Heart left ventricle (tissue), 16 donors: ENCODE data around the gene YIF1B. TPM values are rescaled to one million over a fixed set of nuclear protein-coding genes. Genes with fewer than 3 reads are reported as not detected.

Experiments used
- ATAC-seq, 4 donors: fragments of 200-7000 bp; cut with Tn5 transposase; one replicate each; pipeline ENCODE4 v1.9.1; 2020 to 2022; ENCODE audit warnings: moderate library complexity in 4 of 4, mild to moderate bottlenecking in 3 of 4, moderate number of reproducible peaks in 1 of 4
- DNase-seq, 5 donors: peaks; one replicate each; pipeline ENCODE4 v3.0.0-alpha.2; 2020
- H3K27ac ChIP-seq, 12 donors: fragments of 200-600 bp; sonication (generic) in 4 of 12; one replicate each; pipeline versions ENCODE4 v1.5.0 to v1.8.0; 2016 to 2022; ENCODE audit warnings: mild to moderate bottlenecking in 2 of 12
- H3K27me3 ChIP-seq, 9 donors: fragments of 200-600 bp; sonication (generic) in 2 of 9; one replicate each; pipeline versions ENCODE4 v1.5.1 to v1.8.0; 2016 to 2022; ENCODE audit warnings: mild to moderate bottlenecking in 3 of 9
- H3K36me3 ChIP-seq, 9 donors: fragments of 200-600 bp; sonication (generic) in 2 of 9; one replicate each; pipeline versions ENCODE4 v1.5.0 to v1.8.0; 2018 to 2022; ENCODE audit warnings: mild to moderate bottlenecking in 2 of 9
- H3K4me1 ChIP-seq, 12 donors: fragments of 200-600 bp; sonication (generic) in 4 of 12; one replicate each; pipeline versions ENCODE4 v1.5.0 to v1.8.0; 2016 to 2022; ENCODE audit warnings: mild to moderate bottlenecking in 3 of 12
- H3K4me3 ChIP-seq, 12 donors: fragments of 200-600 bp; sonication (generic) in 4 of 12; one replicate each; pipeline versions ENCODE4 v1.5.0 to v1.8.0; 2017 to 2022; ENCODE audit warnings: mild to moderate bottlenecking in 9 of 12, moderate library complexity in 4 of 12
- H3K9me3 ChIP-seq, 12 donors: fragments of 200-600 bp; sonication (generic) in 4 of 12; one replicate each; pipeline versions ENCODE4 v1.5.0 to v1.8.0; 2016 to 2022; ENCODE audit warnings: mild to moderate bottlenecking in 1 of 12
- POLR2A ChIP-seq, 2 donors: fragments of 450-650 bp; IDR thresholded peaks; one replicate each; pipeline ENCODE4 v1.6.1; 2017; ENCODE audit warnings: antibody characterized with exemption in 2 of 2, mild to moderate bottlenecking in 2 of 2, moderate library complexity in 2 of 2
- WGBS, 4 donors: extraction: QIAGEN DNeasy Blood & Tissue Kit in 2 of 4; methylation state at CpG; one replicate each; pipeline versions ENCODE4 v1.1.5 to v1.1.7; 2013 to 2018; 5-methylcytosine and 5-hydroxymethylcytosine counted together
- intact Hi-C, 10 donors: fragments of 100-400 bp; cut with DNase I; formaldehyde crosslinking; loops; one replicate each; pipeline versions ENCODE4 v1.11.1 to v1.14.2; 2022
- polyA plus RNA-seq, 2 donors: library from polyadenylated mRNA; stranded (reverse); fragments of 200-250 nt; gene quantifications; one replicate each; pipeline ENCODE4 v1.2.3, GENCODE V29; 2013
- total RNA-seq, 9 donors: library from RNA; depleted of rRNA in 2 of 9; stranded (reverse); fragments of >200 nt in 2 of 9; fragmentation: NEBNext Ultra II Directional in 3 of 9; extraction: Animal tissue kit (Norgen Biotek cat#: 25700) in 3 of 9; gene quantifications; one replicate each; pipeline versions ENCODE4 v1.1.0 to v1.2.4, GENCODE V29; 2016 to 2023
- TF ChIP-seq, protein P1 (sequence below), 12 donors: fragments of 200-600 bp; sonication (generic) in 4 of 12; IDR thresholded peaks; one replicate each; pipeline versions ENCODE4 v1.5.0 to v1.8.0; 2018 to 2022; ENCODE audit warnings: antibody characterized with exemption in 12 of 12, mild to moderate bottlenecking in 5 of 12
- donor health status: ischemic (EF 13 %, LVEDD 7.1; RV severe dilation, severe dysfunction).
- donor health status: healthy with polysubstance abuse.
- donor health status: DM: no; HTN: yes; CAD: no.
- donor health status: DM: no; HTN: no; CAD: no.
- donor health status: ischemic (EF 25% LVEDD 6.9; RV normal size, moderate dysfunction).
- donor health status: ischemic (EF 25% LVEDD 5.7; RV mildly dilated, moderate dysfunction).
- donor health status: healthy.
- donor health status: DM: yes; HTN: yes; CAD: no.
- donor health status: ischemic (EF 35%, LVEDD 5.7; RV mildly dilated, moderate dysfunction).
- donor health status: nonischemic (EF 11% LVEDD 7.7; RV severe dilation, severe dysfunction).
- donor health status: DM: yes; HTN: yes; CAD: no.
- donor health status: PGD.
- donor health status: ischemic (EF 29% LVEDD 5.4; RV normal size, mild dysfunction).
- donor health status: nonischemic (EF 23%, LVEDD 6.1; RV moderate dilation, normal function).

YIF1B gene
- total and polyA plus RNA-seq, 11 donors: 26.4 to 113 (median 32.5) TPM

GRCh38 chr19:38316477-38317067 is 825 bp upstream of the YIF1B start:
- TF ChIP-seq POLR2A (IDR thresholded peaks at IDR 0.05): no peak
- H3K9me3 ChIP-seq: no peaks in the 10 kb centered on the region
- ATAC-seq (no peak), DNase-seq (no peak)
- no peaks in the 10 kb centered on the region for H3K27me3 ChIP-seq
- H3K4me3 ChIP-seq: peak overlapping the region in 11 of 12 donors; percentile 17 to 80 (median 67)
- H3K36me3 ChIP-seq: no peaks in the 10 kb centered on the region
- H3K27ac ChIP-seq: peak overlapping the region; percentile 21 to 94 (median 87)
- peaks cover 0 to 76% (median 41%) of the 10 kb centered on the region in 12 donors for H3K4me1 ChIP-seq
- WGBS, 4 donors: 36 to 43% (median 39%) methylated on average over 8 of the region's 8 CpGs
- intact Hi-C loops: loop anchor here in 6 of 10 donors (1.0 to 5.0 kb wide), 7 partner anchors 19 to 69 kb away; partner anchors contain the start of genes CATSPERG (in 1 of the 6), PPP1R14A (in 1 of the 6) and PSMD8 (in 1 of the 6)

GRCh38 chr19:38310986-38311385 is 4.8 kb downstream of the YIF1B start:
- intact Hi-C loops: loop anchor here in 1 of 10 donors (5.0 kb wide), 1 partner anchor 34 kb away; no protein-coding TSS in a partner anchor
- TF ChIP-seq, protein P1, sequence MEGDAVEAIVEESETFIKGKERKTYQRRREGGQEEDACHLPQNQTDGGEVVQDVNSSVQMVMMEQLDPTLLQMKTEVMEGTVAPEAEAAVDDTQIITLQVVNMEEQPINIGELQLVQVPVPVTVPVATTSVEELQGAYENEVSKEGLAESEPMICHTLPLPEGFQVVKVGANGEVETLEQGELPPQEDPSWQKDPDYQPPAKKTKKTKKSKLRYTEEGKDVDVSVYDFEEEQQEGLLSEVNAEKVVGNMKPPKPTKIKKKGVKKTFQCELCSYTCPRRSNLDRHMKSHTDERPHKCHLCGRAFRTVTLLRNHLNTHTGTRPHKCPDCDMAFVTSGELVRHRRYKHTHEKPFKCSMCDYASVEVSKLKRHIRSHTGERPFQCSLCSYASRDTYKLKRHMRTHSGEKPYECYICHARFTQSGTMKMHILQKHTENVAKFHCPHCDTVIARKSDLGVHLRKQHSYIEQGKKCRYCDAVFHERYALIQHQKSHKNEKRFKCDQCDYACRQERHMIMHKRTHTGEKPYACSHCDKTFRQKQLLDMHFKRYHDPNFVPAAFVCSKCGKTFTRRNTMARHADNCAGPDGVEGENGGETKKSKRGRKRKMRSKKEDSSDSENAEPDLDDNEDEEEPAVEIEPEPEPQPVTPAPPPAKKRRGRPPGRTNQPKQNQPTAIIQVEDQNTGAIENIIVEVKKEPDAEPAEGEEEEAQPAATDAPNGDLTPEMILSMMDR (IDR thresholded peaks at IDR 0.05): no peak
- no peak for TF ChIP-seq POLR2A (IDR thresholded peaks at IDR 0.05)
- peaks cover 0 to 27% (median 5%) of the 10 kb centered on the region in 12 donors for H3K4me1 ChIP-seq
- H3K27me3 ChIP-seq: no peaks in the 10 kb centered on the region
- no peak for ATAC-seq
- H3K27ac ChIP-seq: no peak overlapping the region
- no peaks in the 10 kb centered on the region for H3K9me3 ChIP-seq
- no peak overlapping the region for H3K4me3 ChIP-seq
- WGBS, 4 donors: 89 to 98% (median 95%) methylated on average over 6 of the region's 6 CpGs
- peaks cover 0 to 35% (median 29%) of the 10 kb centered on the region in 9 donors for H3K36me3 ChIP-seq
- DNase-seq: no peak

- no peak overlapping the region for H3K4me3 ChIP-seq
- no peak overlapping the region for H3K27ac ChIP-seq
- peaks cover 0 to 24% (median 4%) of the 10 kb centered on the region in 12 donors for H3K4me1 ChIP-seq
- H3K27me3 ChIP-seq: no peaks in the 10 kb centered on the region
- H3K9me3 ChIP-seq: no peaks in the 10 kb centered on the region
- ATAC-seq (no peak), DNase-seq (no peak)
- intact Hi-C loops: loop anchor here in 1 of 10 donors (5.0 kb wide), 1 partner anchor 33 kb away; no protein-coding TSS in a partner anchor
- WGBS, 4 donors: 75 to 100% (median 98%) methylated on average over 2 of the region's 2 CpGs
- no peak for TF ChIP-seq POLR2A (IDR thresholded peaks at IDR 0.05)
- TF ChIP-seq, protein P1 (IDR thresholded peaks at IDR 0.05): no peak
- peaks cover 0 to 41% (median 29%) of the 10 kb centered on the region in 9 donors for H3K36me3 ChIP-seq
Measured at GRCh38 chr19:38310279-38310670, 5.5 kb downstream of the YIF1B start.

GRCh38 chr19:38309615-38310278 is 6.0 kb downstream of the YIF1B start:
- DNase-seq: no peak
- H3K4me3 ChIP-seq: no peak overlapping the region
- peaks cover 0 to 45% (median 29%) of the 10 kb centered on the region in 9 donors for H3K36me3 ChIP-seq
- ATAC-seq: no peak
- TF ChIP-seq POLR2A (IDR thresholded peaks at IDR 0.05): no peak
- TF ChIP-seq, protein P1 (IDR thresholded peaks at IDR 0.05): no peak
- H3K27me3 ChIP-seq: no peaks in the 10 kb centered on the region
- intact Hi-C loops: loop anchor here in 1 of 10 donors (5.0 kb wide), 1 partner anchor 32 kb away; no protein-coding TSS in a partner anchor
- 95 to 97% (median 96%) methylated on average over 3 of the region's 3 CpGs for WGBS, 4 donors
- peaks cover 0 to 19% (median 0%) of the 10 kb centered on the region in 12 donors for H3K4me1 ChIP-seq
- no peak overlapping the region for H3K27ac ChIP-seq
- H3K9me3 ChIP-seq: no peaks in the 10 kb centered on the region
